BLaER1 treated with 17β-estradiol and CSF1 and Interleukin-3, amounts not matched to agents 10 nM and 100 nM (cell line): Measurements from ENCODE around the gene FFAR3.

ENCODE experiments used
- H3K27ac ChIP-seq, 11 experiments: shearing (Covaris generic); formaldehyde crosslinking; 2 replicates each; pipeline ENCODE4 v1.8.1; 2022
- H3K27me3 ChIP-seq, 11 experiments: shearing (Covaris generic); formaldehyde crosslinking; 2 replicates each; pipeline ENCODE4 v1.8.1; 2022
- H3K36me3 ChIP-seq, 11 experiments: shearing (Covaris generic); formaldehyde crosslinking; 2 replicates each; pipeline ENCODE4 v1.8.1; 2022
- H3K4me1 ChIP-seq, 10 experiments: shearing (Covaris generic); formaldehyde crosslinking; 2 replicates each; pipeline ENCODE4 v1.8.1; 2022
- H3K4me2 ChIP-seq, 11 experiments: shearing (Covaris generic); formaldehyde crosslinking; 2 replicates each; pipeline ENCODE4 v1.8.1; 2022
- H3K4me3 ChIP-seq, 10 experiments: shearing (Covaris generic); formaldehyde crosslinking; 2 replicates each; pipeline ENCODE4 v1.8.1; 2022
- H3K9ac ChIP-seq, 11 experiments: shearing (Covaris generic); formaldehyde crosslinking; 2 replicates each; pipeline ENCODE4 v1.8.1; 2022
- H3K9me3 ChIP-seq, 11 experiments: shearing (Covaris generic); formaldehyde crosslinking; replicated peaks in 1 of 11; 2 replicates each; pipeline ENCODE4 v1.8.1; 2022
- H4K20me1 ChIP-seq, 11 experiments: shearing (Covaris generic); formaldehyde crosslinking; 2 replicates each; pipeline ENCODE4 v1.8.1; 2022
- Cebpa-rat ChIP-seq, 11 experiments: shearing (Covaris generic); IDR thresholded peaks; 2 replicates each; pipeline ENCODE4 v1.8.1; 2022

FFAR3 gene

GRCh38 chr19:35403116-35403760, 45.0 kb downstream of the FFAR3 start:
- H3K9ac ChIP-seq = no peak overlapping the region
- no peaks in the 10 kb centered on the region for H3K36me3 ChIP-seq
- no peaks in the 10 kb centered on the region for H3K9me3 ChIP-seq
- no peaks in the 10 kb centered on the region for H3K27me3 ChIP-seq
- no peaks in the 10 kb centered on the region for H4K20me1 ChIP-seq
- TF ChIP-seq Cebpa-rat (IDR thresholded peaks at IDR 0.05) = no peak
- H3K27ac ChIP-seq = no peak overlapping the region
- H3K4me1 ChIP-seq = peaks cover 24 to 36% (median 32%) of the 10 kb centered on the region in 10 experiments
- H3K4me2 ChIP-seq = peak overlapping the region in 4 of 11 experiments; percentile 34 to 54 (median 46); a peak in 3 of 22 replicates
- no peak overlapping the region for H3K4me3 ChIP-seq

DNA sequence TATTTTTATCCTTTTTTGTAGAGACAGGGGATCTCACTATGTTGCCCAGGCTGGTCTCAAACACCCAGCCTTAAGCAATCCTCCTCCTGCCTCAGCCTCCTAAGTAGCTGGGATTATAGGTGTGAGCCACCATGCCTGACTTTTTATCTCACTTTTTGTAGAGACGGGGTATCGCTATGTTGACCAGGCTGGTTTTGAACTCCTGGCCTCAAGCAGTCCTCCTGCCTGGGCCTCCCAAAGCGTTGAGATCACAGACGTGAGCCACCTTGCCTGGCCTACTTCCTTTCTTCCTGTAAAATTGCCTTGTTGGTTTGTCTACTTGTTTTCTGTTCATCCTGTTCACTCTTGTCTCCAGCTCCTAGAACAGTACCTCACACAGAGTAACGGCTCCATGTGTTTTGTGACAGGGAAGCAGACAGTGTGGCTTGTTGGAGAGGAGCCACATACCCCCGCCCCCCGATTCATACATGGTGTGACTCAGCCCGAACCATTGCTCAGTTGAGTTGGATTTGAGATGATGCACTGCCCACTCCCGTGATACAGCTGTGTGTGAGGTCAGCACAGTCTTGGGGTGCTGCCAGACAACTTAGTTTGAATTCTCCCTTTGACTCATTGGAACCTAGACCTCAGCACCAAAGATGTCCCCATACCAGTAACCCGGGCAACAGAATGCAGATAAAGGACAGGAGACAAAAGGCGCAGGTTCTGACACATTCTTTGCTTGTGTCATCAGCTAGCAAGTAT, 46.8 kb downstream of the FFAR3 start:
- no peak for TF ChIP-seq Cebpa-rat (IDR thresholded peaks at IDR 0.05)
- Histone ChIP-seq H3K27me3 (no peaks in the 10 kb centered on the region), H3K9ac (no peak overlapping the region), H3K4me1 (peaks cover 16 to 33% (median 24%) of the 10 kb centered on the region in 10 experiments), H3K4me2 (no peak overlapping the region), H4K20me1 (no peaks in the 10 kb centered on the region), H3K27ac (peak overlapping the region in 1 of 11 experiments; percentile 9; a peak in 1 of 22 replicates), H3K36me3 (no peaks in the 10 kb centered on the region), H3K9me3 (no peaks in the 10 kb centered on the region), H3K4me3 (no peak overlapping the region)

DNA sequence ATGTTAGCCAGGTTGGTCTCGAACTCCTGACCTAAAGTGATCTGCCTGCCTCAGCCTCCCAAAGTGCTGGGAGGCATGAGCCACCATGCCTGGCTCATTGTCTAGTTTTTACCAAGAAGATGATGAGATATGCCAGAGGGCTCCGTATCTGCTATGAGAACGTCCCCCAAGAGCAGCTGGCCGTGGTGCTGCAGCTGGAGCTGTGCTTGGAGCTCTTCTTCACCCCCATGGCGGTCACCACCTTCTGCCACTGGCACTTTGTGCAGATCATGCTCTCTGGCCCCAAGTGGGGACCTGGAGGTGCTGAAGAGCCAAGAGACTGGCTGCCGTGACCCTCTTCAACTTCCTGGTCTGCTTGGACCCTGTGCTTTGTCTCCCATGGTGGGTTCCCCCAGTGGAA, 49.4 kb downstream of the FFAR3 start:
- Histone ChIP-seq H3K4me3 (no peak overlapping the region), H3K4me2 (no peak overlapping the region), H4K20me1 (no peaks in the 10 kb centered on the region), H3K36me3 (no peaks in the 10 kb centered on the region), H3K9me3 (no peaks in the 10 kb centered on the region), H3K27me3 (no peaks in the 10 kb centered on the region), H3K4me1 (peaks cover 1 to 12% (median 5%) of the 10 kb centered on the region in 10 experiments; a peak in 15 of 20 replicates), H3K27ac (no peak overlapping the region), H3K9ac (no peak overlapping the region)
- TF ChIP-seq Cebpa-rat (IDR thresholded peaks at IDR 0.05) = no peak

- Histone ChIP-seq H3K4me2 (no peak overlapping the region), H3K4me1 (0 out of 20 replicates have a peak, but pooled peaks cover 0 to 6% (median 0%) of the 10 kb centered on the region in 10 experiments), H3K4me3 (no peak overlapping the region), H3K27ac (no peak overlapping the region), H3K9ac (no peak overlapping the region), H4K20me1 (no peaks in the 10 kb centered on the region), H3K36me3 (no peaks in the 10 kb centered on the region), H3K9me3 (no peaks in the 10 kb centered on the region), H3K27me3 (no peaks in the 10 kb centered on the region)
- TF ChIP-seq Cebpa-rat (IDR thresholded peaks at IDR 0.05) = no peak
Measured at GRCh38 chr19:35408284-35409171, 50.3 kb downstream of the FFAR3 start.

DNA sequence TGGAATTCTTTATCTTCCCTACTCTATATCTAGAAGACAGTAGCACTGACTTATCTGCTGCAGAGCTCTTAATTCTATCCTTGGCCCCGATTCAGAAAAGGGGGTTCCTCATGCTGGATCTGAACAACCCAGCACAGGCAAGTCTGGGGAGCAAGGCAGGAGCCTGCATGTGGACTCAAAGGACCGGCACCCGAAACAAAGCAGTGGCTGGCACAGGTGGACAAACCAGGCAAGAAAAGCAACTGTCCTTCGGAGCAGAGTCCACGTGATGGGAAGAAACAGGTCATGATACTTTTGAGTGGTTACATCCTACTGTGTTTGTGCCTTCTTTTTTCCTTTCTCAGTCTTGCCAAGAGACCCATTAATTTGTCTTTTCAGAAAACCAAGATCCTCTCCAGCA, 50.9 kb downstream of the FFAR3 start:
- Histone ChIP-seq H3K4me2 (no peak overlapping the region), H3K27me3 (no peaks in the 10 kb centered on the region), H3K9me3 (no peaks in the 10 kb centered on the region), H3K36me3 (no peaks in the 10 kb centered on the region), H3K9ac (no peak overlapping the region), H3K27ac (no peak overlapping the region), H4K20me1 (no peaks in the 10 kb centered on the region), H3K4me1 (0 out of 20 replicates have a peak, but pooled peaks cover 0 to 6% (median 0%) of the 10 kb centered on the region in 10 experiments), H3K4me3 (no peak overlapping the region)
- no peak for TF ChIP-seq Cebpa-rat (IDR thresholded peaks at IDR 0.05)
